Adrenal gland (tissue), 5 donors: Measurements from ENCODE around the gene BIRC5.

Experiments
- CTCF ChIP-seq, 6 experiments: fragments of 450-650 bp in 4 of 6; fragments of 200-600 bp in 2 of 6; sonication (generic) in 1 of 6; IDR thresholded peaks; 1 replicate in 5 of 6; 2 replicates in 1 of 6; pipeline versions ENCODE4 v1.5.1 to v1.8.0; 2016 to 2021; ENCODE audit warnings: antibody characterized with exemption in 6 of 6, mild to moderate bottlenecking in 2 of 6, moderate library complexity in 1 of 6
- POLR2A ChIP-seq, 2 donors: fragments of 450-650 bp; IDR thresholded peaks; one replicate each; pipeline ENCODE4 v1.6.1; 2017; ENCODE audit warnings: antibody characterized with exemption in 2 of 2, mild to moderate bottlenecking in 2 of 2, moderate library complexity in 1 of 2
- donor health status: DM: no; HTN: no; CAD: no.

- TF ChIP-seq CTCF (IDR thresholded peaks at IDR 0.05) (no peak), POLR2A (IDR thresholded peaks at IDR 0.05) (no peak)
Observed at GRCh38 chr17:78236362-78237127, 22.5 kb downstream of the BIRC5 start.
